LNCAP (cell line): ENCODE results near the gene CHST12.

Experiments
- CTCF ChIP-seq: fragments of 450-650 bp; IDR thresholded peaks from 2 replicates; pipeline ENCODE4 v1.5.1; 2017; ENCODE audit warnings: mild to moderate bottlenecking

CHST12 gene

GRCh38 chr7:2445898-2446555 is 42.6 kb downstream of the CHST12 start:
- no peak for TF ChIP-seq CTCF

DNA sequence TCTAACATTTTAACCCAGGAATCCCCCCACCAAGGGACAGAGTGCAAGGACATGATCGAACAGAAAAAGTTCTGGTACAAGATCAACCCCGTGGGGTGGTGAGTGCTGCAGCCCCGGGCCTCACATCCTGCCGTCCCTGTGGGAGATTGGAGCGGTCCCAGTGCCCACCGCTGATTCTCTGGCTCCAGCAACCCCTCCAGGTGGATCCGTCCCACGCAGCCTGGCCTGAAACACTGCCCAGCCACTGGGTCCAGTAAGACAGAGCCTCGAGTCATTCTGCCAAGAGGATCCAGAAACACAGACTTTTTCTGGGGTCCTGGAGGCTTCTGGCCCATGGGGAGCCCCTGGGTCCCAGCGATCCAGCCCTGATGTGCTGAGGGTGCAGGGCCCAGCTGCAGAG is 43.3 kb downstream of the CHST12 start:
- TF ChIP-seq CTCF: no peak

DNA sequence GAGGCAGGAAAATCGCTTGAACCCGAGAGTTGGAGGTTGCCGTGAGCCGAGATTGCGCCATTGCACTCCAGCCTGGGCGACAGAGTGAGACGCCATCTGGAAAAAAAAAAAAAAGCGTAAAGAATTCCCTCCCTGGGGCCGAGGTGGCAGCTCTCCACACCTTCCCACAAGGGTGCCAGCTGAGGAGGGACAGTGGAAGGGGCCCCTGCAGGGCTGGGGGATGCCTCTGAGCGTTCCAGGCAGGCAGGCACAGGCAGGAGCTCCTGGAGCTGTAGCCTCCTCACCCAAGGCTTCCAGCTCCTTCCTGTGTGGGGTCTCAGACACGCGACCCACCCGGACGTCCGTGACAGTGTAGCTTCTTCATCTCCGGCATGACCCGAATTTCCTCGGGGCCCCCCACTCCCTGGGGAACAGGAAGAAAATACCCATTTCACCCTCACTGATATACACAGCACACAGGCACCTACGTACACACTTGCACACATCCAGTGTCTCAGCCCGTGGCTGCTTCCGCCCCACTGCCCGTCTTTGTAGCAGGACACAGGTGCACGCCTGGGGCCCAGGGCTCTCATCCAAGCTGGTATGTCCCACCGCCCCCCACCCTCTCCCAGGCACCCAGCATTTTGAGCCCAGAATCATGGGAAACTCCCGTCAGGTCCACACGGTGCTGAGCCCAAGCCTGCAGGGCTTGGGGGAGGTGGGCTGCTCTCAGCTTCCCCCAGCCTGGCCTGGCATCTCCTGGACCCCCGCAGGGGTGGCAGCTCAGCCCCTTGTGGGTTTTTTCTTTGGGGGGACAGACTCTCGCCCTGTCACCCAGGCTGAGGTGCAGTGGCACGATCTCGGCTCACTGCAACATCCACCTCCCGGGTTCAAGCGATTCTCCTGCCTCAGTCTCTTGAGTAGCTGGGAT is 47.0 kb downstream of the CHST12 start:
- no peak for TF ChIP-seq CTCF

- peak; percentile 93 for TF ChIP-seq CTCF
Measured at GRCh38 chr7:2451171-2452073, 48.0 kb downstream of the CHST12 start.

- no peak for TF ChIP-seq CTCF
Measured at GRCh38 chr7:2452074-2452507, 48.7 kb downstream of the CHST12 start.

DNA sequence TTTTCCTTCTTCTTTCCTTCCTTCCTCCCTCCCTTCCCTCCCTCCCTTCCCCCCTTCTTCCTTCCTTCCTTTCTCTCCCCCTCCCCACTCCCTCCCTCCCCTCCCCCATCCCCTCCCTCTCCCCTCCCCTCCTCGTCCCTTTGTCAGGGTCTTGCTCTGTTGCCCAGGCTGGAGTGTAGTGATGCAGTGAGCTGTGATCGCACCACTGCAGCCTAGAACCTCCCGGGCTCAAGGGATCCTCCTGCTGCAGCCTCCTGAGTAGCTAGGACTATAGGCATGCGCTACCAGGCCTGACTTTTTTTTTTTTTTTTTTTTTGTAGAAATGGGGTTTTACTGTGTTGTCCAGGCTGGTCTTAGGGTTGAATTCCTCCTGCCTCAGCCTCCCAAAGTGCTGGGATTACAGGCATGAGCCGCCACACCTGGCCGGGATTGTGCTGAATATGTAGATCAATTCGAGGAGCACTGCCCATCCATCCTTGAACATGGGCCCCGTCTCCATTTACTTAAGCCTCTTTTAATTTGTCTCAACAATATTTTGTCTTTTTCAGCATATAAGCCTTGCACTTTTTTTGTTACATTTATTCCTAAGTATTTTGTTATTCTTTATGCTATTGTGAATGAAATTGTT is 49.3 kb downstream of the CHST12 start:
- no peak for TF ChIP-seq CTCF

- no peak for TF ChIP-seq CTCF
Measured at GRCh38 chr7:2459674-2460073, 56.3 kb downstream of the CHST12 start.
